Measurements from ENCODE around the gene PRKCD.

- no peak for TF ChIP-seq CTCF (IDR thresholded peaks at IDR 0.05)
- TF ChIP-seq POLR2A (IDR thresholded peaks at IDR 0.05), result no peak
These were observed 22.5 kb downstream of the PRKCD start for GRCh38 chr3:53183514-53183913.

All from upper lobe of left lung (tissue), 4 donors.